H1 (cell line): Measurements from ENCODE around the gene TADA1.

Experiments
- CBX5 ChIP-seq: fragments of 300-800, 300-1000 bp; sonication (generic); IDR thresholded peaks from 2 replicates; pipeline ENCODE4 v1.7.1; 2016; ENCODE audit warnings: antibody characterized with exemption, low read length, low read depth
- CEBPB ChIP-seq: IDR thresholded peaks from 2 replicates; pipeline ENCODE4 v1.6.1; 2012; ENCODE audit warnings: low read depth, low read length
- EZH2 ChIP-seq: fragments of 200-600 bp; sonication (generic); IDR thresholded peaks from 2 replicates; pipeline ENCODE4 v1.7.1; 2012; ENCODE audit warnings: low read depth, mild to moderate bottlenecking, moderate library complexity, low read length, inconsistent platforms; ENCODE audit not compliant: severe bottlenecking
- FOSL1 ChIP-seq: IDR thresholded peaks from 2 replicates; pipeline ENCODE4 v1.6.1; 2011; ENCODE audit warnings: mild to moderate bottlenecking, low read depth, low read length, moderate library complexity; ENCODE audit not compliant: insufficient read depth
- POLR2AphosphoS5 ChIP-seq: IDR thresholded peaks from 2 replicates; pipeline ENCODE4 v1.6.1; 2011; ENCODE audit warnings: low read depth, low read length
- RAD21 ChIP-seq, 2 experiments: IDR thresholded peaks in 1 of 2; conservative IDR thresholded peaks in 1 of 2; 2 replicates each; pipeline ENCODE4 v1.6.1; 2011; ENCODE audit warnings: low read depth in 2 of 2, low read length in 2 of 2, improper control_type of control experiment in 1 of 2, inconsistent platforms in 1 of 2, mild to moderate bottlenecking in 1 of 2, moderate library complexity in 1 of 2
- RBBP5 ChIP-seq: IDR thresholded peaks from 2 replicates; pipeline ENCODE4 v1.7.1; 2012; ENCODE audit warnings: low read depth, mild to moderate bottlenecking, inconsistent platforms, low read length, moderate library complexity, borderline replicate concordance
- SAP30 ChIP-seq: fragments of 300-600 bp; sonication (generic); IDR thresholded peaks from 2 replicates; pipeline ENCODE4 v1.7.1; 2012; ENCODE audit warnings: low read length, moderate library complexity, mild to moderate bottlenecking, inconsistent platforms; ENCODE audit not compliant: insufficient read depth, insufficient replicate concordance
- SRF ChIP-seq: IDR thresholded peaks from 2 replicates; pipeline ENCODE4 v1.6.1; 2011; ENCODE audit warnings: mild to moderate bottlenecking, low read depth, low read length, moderate library complexity
- YY1 ChIP-seq: IDR thresholded peaks from 2 replicates; pipeline ENCODE4 v1.6.1; 2011; ENCODE audit warnings: low read depth, mild to moderate bottlenecking, low read length
- TF ChIP-seq, protein P1 (sequence below), 3 experiments: IDR thresholded peaks; 1 replicate in 2 of 3; 2 replicates in 1 of 3; pipeline versions ENCODE4 v1.5.1 to v1.6.1; 2011; ENCODE audit warnings: low read length in 3 of 3, mild to moderate bottlenecking in 3 of 3, inconsistent platforms in 2 of 3, low read depth in 1 of 3, moderate library complexity in 1 of 3; ENCODE audit not compliant: insufficient read depth in 1 of 3; ENCODE audit errors: control extremely low read depth in 1 of 3

- TF ChIP-seq, protein P1, sequence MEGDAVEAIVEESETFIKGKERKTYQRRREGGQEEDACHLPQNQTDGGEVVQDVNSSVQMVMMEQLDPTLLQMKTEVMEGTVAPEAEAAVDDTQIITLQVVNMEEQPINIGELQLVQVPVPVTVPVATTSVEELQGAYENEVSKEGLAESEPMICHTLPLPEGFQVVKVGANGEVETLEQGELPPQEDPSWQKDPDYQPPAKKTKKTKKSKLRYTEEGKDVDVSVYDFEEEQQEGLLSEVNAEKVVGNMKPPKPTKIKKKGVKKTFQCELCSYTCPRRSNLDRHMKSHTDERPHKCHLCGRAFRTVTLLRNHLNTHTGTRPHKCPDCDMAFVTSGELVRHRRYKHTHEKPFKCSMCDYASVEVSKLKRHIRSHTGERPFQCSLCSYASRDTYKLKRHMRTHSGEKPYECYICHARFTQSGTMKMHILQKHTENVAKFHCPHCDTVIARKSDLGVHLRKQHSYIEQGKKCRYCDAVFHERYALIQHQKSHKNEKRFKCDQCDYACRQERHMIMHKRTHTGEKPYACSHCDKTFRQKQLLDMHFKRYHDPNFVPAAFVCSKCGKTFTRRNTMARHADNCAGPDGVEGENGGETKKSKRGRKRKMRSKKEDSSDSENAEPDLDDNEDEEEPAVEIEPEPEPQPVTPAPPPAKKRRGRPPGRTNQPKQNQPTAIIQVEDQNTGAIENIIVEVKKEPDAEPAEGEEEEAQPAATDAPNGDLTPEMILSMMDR (IDR thresholded peaks at IDR 0.05; ENCODE audit: control extremely low read depth in 1 of 3, insufficient read depth in 1 of 3, low read depth in 1 of 3, low read length in 3 of 3), result no peak
- no peak for TF ChIP-seq POLR2AphosphoS5
- TF ChIP-seq EZH2, result no peak
- no peak for TF ChIP-seq RBBP5
- TF ChIP-seq YY1, result no peak
- no peak for TF ChIP-seq SAP30
- TF ChIP-seq FOSL1, result no peak
- TF ChIP-seq CBX5, result no peak
- TF ChIP-seq CEBPB, result no peak
- no peak for TF ChIP-seq RAD21 (IDR thresholded peaks at IDR 0.05 in 1 of 2, conservative IDR thresholded peaks at IDR 0.05 in 1 of 2; ENCODE audit: low read depth in 2 of 2, low read length in 2 of 2)
- TF ChIP-seq SRF, result no peak
Observed at GRCh38 chr1:166875302-166875733, 746 bp downstream of the TADA1 start.
